Measurements from ENCODE around the gene DHX8. TPM values are rescaled to one million over a fixed set of nuclear protein-coding genes. Genes with fewer than 3 reads are reported as not detected.

DHX8 gene
- polyA plus RNA-seq, 1 of the 3 experiments (the other 2 are of a cell fraction): 31.3 TPM

DNA sequence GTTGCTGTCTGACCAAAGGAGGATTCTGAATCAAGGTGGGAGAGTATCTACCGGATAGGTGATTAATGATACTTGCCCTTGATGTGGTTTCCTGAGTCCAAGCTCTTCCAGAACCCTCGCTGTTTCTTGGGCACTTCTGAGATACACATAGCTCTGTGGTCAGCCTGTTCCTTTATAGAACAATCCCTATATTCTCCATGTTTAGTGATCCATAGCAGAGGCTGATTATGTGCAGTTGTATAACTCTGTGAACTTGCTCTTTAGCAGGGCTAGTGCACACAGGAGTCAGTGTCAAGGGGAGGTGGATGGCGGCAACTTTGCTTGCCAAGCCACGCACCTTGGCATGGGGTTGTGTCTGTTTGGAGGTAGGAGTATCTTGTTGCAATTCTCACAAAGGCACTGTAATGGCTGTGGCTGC is 48.9 kb upstream of the DHX8 start (continued):
- TF ChIP-seq, protein P1, sequence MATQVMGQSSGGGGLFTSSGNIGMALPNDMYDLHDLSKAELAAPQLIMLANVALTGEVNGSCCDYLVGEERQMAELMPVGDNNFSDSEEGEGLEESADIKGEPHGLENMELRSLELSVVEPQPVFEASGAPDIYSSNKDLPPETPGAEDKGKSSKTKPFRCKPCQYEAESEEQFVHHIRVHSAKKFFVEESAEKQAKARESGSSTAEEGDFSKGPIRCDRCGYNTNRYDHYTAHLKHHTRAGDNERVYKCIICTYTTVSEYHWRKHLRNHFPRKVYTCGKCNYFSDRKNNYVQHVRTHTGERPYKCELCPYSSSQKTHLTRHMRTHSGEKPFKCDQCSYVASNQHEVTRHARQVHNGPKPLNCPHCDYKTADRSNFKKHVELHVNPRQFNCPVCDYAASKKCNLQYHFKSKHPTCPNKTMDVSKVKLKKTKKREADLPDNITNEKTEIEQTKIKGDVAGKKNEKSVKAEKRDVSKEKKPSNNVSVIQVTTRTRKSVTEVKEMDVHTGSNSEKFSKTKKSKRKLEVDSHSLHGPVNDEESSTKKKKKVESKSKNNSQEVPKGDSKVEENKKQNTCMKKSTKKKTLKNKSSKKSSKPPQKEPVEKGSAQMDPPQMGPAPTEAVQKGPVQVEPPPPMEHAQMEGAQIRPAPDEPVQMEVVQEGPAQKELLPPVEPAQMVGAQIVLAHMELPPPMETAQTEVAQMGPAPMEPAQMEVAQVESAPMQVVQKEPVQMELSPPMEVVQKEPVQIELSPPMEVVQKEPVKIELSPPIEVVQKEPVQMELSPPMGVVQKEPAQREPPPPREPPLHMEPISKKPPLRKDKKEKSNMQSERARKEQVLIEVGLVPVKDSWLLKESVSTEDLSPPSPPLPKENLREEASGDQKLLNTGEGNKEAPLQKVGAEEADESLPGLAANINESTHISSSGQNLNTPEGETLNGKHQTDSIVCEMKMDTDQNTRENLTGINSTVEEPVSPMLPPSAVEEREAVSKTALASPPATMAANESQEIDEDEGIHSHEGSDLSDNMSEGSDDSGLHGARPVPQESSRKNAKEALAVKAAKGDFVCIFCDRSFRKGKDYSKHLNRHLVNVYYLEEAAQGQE (IDR thresholded peaks at IDR 0.05; ENCODE audit: low read depth, low read length): no peak
- TF ChIP-seq, protein P2, sequence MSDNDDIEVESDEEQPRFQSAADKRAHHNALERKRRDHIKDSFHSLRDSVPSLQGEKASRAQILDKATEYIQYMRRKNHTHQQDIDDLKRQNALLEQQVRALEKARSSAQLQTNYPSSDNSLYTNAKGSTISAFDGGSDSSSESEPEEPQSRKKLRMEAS (IDR thresholded peaks at IDR 0.05; ENCODE audit: low read depth): no peak

DNA sequence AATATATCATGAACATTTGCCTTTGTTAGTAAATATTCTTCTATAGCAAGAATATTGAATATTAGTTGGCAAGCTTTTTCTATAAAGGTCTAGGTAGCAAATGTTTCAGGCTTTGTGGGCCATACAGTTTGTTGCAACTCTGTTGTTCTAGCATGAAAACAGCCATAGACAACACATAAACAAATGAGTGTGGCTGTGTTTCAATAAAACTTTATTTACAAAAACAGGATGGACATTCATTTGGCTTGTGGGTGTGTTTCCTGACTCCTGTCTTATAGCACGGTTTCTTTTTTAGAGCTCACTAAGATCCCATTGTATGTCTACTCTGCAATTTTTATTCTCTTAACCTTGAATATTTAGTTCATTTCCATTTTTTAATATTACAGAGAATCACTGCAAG is 46.0 kb upstream of the DHX8 start:
- WGBS (ENCODE audit: low lambda C conversion rate): 84% methylated on average over 1 of the region's 1 CpG
- Histone ChIP-seq H3K9me2 (no peaks in the 10 kb centered on the region), H3K36me3 (replicated peaks in 1 of 2; ENCODE audit: control insufficient read depth in 1 of 2, insufficient read depth in 2 of 2, low read length in 1 of 2) (no peaks in the 10 kb centered on the region), H3K79me2 (ENCODE audit: insufficient read depth) (no peaks in the 10 kb centered on the region), H3K4me1 (ENCODE audit: control insufficient read depth in 1 of 2, insufficient read depth in 2 of 2, low read depth in 1 of 2, low read length in 1 of 2) (no peaks in the 10 kb centered on the region), H4K20me1 (ENCODE audit: insufficient read depth) (no peaks in the 10 kb centered on the region), H2AFZ (ENCODE audit: low read depth) (no peak overlapping the region), H3K4me2 (no peak overlapping the region), H3K9me3 (no peaks in the 10 kb centered on the region), H3K27ac (ENCODE audit: low read depth in 2 of 2, low read length in 1 of 2) (no peak overlapping the region), H3K27me3 (ENCODE audit: insufficient read depth) (no peaks in the 10 kb centered on the region), H3F3A (replicated peaks; ENCODE audit: insufficient read depth) (peaks cover 7% of the 10 kb centered on the region), H3K9ac (no peak overlapping the region), H3K4me3 (ENCODE audit: low read depth in 2 of 2, low read length in 1 of 2) (no peak overlapping the region)
- TF ChIP-seq POLR2AphosphoS5 (IDR thresholded peaks at IDR 0.05; ENCODE audit: low read depth, low read length): no peak
- no peak for DNase-seq
- POLR2A ChIA-PET: no interaction called here
- CTCF ChIA-PET: interaction anchor here (1.4 kb wide), 1 partner anchor 329 kb away, joined by 3 read pairs; no protein-coding TSS in a partner anchor

DNA sequence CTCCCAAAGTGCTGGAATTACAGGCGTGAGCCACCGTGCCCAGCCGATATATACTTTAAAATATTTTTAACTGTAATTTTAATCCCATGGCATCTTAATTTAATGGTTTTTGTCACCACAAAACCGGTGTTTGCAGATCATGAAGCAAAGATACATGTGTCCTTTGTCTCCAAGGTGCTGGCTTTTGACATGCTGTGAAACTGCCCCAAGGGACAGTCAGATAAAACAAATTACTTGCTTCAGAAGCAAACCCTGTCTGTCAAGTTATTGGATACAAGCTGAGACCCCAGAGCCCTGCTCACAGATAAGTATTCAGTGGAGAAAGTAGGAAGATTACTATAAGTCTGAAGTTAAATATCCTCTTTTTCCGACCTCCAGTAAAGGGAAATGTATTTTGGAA is 45.1 kb upstream of the DHX8 start:
- H3K4me2 ChIP-seq: no peak overlapping the region
- H3K9me2 ChIP-seq: no peaks in the 10 kb centered on the region
- H2AFZ ChIP-seq (ENCODE audit: low read depth): no peak overlapping the region
- H3K36me3 ChIP-seq (replicated peaks in 1 of 2; ENCODE audit: control insufficient read depth in 1 of 2, insufficient read depth in 2 of 2, low read length in 1 of 2): no peaks in the 10 kb centered on the region
- peaks cover 11% of the 10 kb centered on the region for H3F3A ChIP-seq (replicated peaks; ENCODE audit: insufficient read depth)
- H3K9ac ChIP-seq: no peak overlapping the region
- 77% methylated on average over 5 of the region's 5 CpGs for WGBS (ENCODE audit: low lambda C conversion rate)
- H3K4me3 ChIP-seq (ENCODE audit: low read depth in 2 of 2, low read length in 1 of 2): no peak overlapping the region
- no peaks in the 10 kb centered on the region for H3K27me3 ChIP-seq (ENCODE audit: insufficient read depth)
- POLR2A ChIA-PET: interaction anchor here (0.8 kb wide), 1 partner anchor 38 kb away, joined by 3 read pairs; no protein-coding TSS in a partner anchor
- TF ChIP-seq RFX5 (IDR thresholded peaks at IDR 0.05; ENCODE audit: low read length) (no peak), FOSL2 (IDR thresholded peaks at IDR 0.05; ENCODE audit: borderline replicate concordance, low read depth) (no peak), CHD2 (IDR thresholded peaks at IDR 0.05; ENCODE audit: low read length, partially characterized antibody) (no peak), EZH2phosphoT487 (IDR thresholded peaks at IDR 0.05; ENCODE audit: borderline replicate concordance, low read depth) (no peak), MEF2A (IDR thresholded peaks at IDR 0.05; ENCODE audit: borderline replicate concordance, low read depth) (no peak), POLR2AphosphoS5 (IDR thresholded peaks at IDR 0.05; ENCODE audit: low read depth, low read length) (no peak)
- TF ChIP-seq, protein P3, sequence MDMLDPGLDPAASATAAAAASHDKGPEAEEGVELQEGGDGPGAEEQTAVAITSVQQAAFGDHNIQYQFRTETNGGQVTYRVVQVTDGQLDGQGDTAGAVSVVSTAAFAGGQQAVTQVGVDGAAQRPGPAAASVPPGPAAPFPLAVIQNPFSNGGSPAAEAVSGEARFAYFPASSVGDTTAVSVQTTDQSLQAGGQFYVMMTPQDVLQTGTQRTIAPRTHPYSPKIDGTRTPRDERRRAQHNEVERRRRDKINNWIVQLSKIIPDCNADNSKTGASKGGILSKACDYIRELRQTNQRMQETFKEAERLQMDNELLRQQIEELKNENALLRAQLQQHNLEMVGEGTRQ (IDR thresholded peaks at IDR 0.05; ENCODE audit: borderline replicate concordance, low read depth, low read length): no peak
- TF ChIP-seq, protein P4, sequence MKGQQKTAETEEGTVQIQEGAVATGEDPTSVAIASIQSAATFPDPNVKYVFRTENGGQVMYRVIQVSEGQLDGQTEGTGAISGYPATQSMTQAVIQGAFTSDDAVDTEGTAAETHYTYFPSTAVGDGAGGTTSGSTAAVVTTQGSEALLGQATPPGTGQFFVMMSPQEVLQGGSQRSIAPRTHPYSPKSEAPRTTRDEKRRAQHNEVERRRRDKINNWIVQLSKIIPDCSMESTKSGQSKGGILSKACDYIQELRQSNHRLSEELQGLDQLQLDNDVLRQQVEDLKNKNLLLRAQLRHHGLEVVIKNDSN (IDR thresholded peaks at IDR 0.05; ENCODE audit: borderline replicate concordance, low read depth): no peak
- no peaks in the 10 kb centered on the region for H3K4me1 ChIP-seq (ENCODE audit: control insufficient read depth in 1 of 2, insufficient read depth in 2 of 2, low read depth in 1 of 2, low read length in 1 of 2)
- no peaks in the 10 kb centered on the region for H3K79me2 ChIP-seq (ENCODE audit: insufficient read depth)
- H3K27ac ChIP-seq (ENCODE audit: low read depth in 2 of 2, low read length in 1 of 2): no peak overlapping the region
- CTCF ChIA-PET: no interaction called here
- no peak for DNase-seq
- H3K9me3 ChIP-seq: no peaks in the 10 kb centered on the region
- H4K20me1 ChIP-seq (ENCODE audit: insufficient read depth): no peaks in the 10 kb centered on the region

Data from SK-N-SH (cell line).